ENCODE results near the gene SLC38A1. TPM values are rescaled to one million over a fixed set of nuclear protein-coding genes. Genes with fewer than 3 reads are reported as not detected.

Gene SLC38A1
- total RNA-seq, 1 donor from 2014 or later = 154 TPM

DNA sequence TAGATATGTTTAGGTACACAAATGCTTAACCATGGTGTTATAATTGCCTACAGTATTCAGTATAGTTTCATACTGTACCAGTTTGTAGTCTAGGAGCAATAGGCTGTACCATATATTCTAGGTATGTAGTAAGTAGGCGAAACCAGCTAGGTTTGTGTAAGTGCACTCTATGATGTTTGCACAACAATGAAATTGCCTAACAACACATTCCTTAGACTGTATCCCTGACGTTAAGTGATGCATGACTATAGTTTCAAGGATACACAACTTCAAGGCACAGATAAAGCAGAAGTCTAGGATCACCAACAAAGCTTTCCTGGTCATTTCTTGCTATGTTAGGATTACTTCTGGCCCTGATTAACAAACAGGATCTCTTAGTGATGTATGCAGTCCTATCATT, 135.1 kb downstream of the SLC38A1 start:
- no peak for DNase-seq

Other genes with a start within 250 kb of the SLC38A1 start
- gene SLC38A2, start 103.7 kb upstream of the SLC38A1 start, total RNA-seq = 374 TPM